HTERT RPE-1 (cell line): ENCODE data around the gene BTBD2.
"Not testable (repeated sequence)": the region's sequence is repeated elsewhere in the genome, so short reads cannot be mapped to it uniquely, and the experiment has no call there.

Experiments
- in situ Hi-C: fragments of 300-500 bp; cut with MboI; formaldehyde crosslinking; loops from 4 replicates; pipeline ENCODE4 v1.14.3; 2020; ENCODE audit warnings: low sequenced_read_pairs

Gene BTBD2

GRCh38 chr19:2040647-2041432, 25.3 kb upstream of the BTBD2 start:
- in situ Hi-C loops: no loop called here

DNA sequence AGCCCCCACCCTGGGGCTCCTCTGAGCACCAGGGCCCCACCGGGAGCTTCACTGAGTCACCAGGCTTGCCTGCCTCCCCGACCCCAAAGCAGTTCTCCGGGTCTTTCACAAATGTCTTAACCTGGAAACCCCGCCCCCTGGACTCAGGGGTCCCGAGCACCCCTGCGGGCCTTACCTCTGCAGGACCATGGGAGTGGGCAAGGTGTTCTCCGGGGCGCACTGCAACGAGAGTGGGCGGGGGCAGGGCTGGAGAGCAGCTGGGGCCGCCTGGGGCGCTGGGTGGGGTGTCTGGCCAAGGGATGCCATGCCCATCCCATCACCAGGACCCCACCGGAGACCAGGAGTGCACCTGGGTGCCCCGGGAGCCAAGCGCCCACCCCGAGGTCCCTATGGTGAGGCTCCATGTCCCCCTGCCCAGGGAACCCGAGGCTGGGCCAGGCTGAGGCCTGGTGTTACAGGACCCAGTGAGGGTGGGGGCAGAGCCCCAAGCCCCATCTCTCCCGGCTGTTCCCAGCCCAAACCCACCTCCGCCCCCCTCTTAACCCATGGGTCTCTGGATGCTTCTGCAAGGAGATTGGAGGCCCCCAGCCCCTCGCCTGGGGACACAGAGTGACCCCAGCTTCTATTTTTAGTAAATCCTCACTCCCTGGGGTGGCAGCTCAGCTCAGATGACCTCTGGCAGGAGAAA, 24.6 kb upstream of the BTBD2 start:
- in situ Hi-C loops: no loop called here

- in situ Hi-C loops: no loop called here
These were observed 23.8 kb upstream of the BTBD2 start for GRCh38 chr19:2039089-2039958.

GRCh38 chr19:2038284-2039088, 23.0 kb upstream of the BTBD2 start:
- in situ Hi-C loops: no loop called here

DNA sequence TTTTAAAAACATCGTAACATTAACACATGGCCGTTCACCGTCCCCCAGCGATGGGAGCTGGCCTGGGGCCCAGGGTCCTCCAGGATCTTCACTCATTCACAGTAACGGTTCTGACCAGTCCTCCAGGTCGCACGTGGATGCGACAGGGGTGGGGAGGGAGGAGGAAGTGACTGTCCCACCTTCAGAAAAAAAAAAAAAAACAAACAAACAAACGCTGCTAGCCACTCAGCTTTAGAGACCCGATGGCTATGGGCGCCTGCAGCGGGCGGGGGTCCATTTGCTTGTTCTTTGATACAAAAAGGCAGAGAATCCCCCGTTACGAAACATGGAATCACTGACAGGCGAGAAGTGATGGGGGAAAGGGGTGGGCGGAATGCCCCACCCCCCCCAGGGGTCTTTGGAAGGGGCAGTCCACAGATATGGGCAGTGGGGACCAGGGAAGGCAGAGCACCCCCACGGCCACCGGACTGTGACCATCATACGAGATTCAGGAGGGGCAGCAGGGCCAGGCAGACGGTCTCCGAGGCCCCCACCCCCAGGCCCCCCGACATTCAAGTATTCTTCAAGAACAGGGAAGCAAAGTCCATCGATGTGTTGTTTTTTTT, 22.2 kb upstream of the BTBD2 start:
- in situ Hi-C loops: no loop called here

GRCh38 chr19:2036424-2036823, 20.9 kb upstream of the BTBD2 start:
- in situ Hi-C loops: no loop called here

DNA sequence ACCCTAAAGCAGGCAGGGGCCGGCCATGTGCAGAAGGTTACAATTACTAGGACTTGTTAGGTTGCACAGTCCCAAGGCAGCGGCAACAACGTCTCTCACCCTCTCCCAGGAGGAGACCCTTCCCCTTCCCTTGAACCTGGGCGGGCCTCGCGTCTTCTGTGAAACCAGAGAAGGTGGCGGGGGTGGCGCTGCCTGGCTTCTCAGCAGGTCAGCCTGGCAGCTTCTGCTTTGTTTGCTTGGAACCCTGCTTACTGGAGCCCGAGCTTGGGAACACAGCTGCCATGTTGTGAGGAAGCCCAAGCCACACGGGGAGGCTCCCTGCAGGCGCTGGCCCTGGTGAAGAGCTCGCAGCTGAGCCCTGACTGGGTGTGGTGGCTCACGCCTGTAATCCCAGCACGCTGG, 20.1 kb upstream of the BTBD2 start:
- in situ Hi-C loops: no loop called here

- in situ Hi-C loops: no loop called here
These were observed 19.4 kb upstream of the BTBD2 start for GRCh38 chr19:2034729-2035589.

DNA sequence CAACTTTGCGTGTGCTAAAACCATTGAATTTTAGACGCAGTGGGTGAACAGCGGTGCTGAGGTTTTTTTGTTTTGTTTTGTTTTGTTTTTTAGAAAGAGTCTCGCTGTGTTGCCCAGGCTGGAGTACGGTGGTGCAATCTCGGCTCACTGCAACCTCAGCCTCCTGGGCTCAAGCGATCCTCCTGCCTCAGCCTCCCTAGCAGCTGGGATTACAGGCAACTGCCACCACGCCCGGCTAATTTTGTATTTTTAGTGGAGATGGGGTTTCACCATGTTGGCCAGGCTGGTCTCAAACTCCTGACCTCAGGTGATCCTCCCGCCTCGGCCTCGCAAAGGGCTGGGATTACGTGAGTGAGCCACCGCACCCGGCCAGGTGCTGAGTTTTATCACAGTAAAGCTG, 18.7 kb upstream of the BTBD2 start:
- in situ Hi-C loops: not testable (repeated sequence)

DNA sequence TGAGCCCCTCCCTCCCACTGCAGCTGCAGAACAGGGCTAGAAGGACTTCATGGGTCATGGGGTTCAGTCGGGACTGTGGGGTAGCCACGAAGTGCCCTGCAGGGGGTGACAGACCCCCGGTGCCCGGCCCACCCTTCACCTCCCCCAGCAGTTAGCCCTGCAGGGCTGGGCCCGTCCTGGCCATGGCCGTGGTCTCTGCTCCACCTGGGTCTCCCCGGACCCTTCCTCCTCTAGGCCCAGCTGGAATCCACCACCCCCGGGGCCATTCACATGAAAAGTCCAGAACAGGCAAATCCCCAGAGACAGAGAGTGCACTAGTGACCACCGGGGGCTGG, 18.3 kb upstream of the BTBD2 start:
- in situ Hi-C loops: no loop called here

DNA sequence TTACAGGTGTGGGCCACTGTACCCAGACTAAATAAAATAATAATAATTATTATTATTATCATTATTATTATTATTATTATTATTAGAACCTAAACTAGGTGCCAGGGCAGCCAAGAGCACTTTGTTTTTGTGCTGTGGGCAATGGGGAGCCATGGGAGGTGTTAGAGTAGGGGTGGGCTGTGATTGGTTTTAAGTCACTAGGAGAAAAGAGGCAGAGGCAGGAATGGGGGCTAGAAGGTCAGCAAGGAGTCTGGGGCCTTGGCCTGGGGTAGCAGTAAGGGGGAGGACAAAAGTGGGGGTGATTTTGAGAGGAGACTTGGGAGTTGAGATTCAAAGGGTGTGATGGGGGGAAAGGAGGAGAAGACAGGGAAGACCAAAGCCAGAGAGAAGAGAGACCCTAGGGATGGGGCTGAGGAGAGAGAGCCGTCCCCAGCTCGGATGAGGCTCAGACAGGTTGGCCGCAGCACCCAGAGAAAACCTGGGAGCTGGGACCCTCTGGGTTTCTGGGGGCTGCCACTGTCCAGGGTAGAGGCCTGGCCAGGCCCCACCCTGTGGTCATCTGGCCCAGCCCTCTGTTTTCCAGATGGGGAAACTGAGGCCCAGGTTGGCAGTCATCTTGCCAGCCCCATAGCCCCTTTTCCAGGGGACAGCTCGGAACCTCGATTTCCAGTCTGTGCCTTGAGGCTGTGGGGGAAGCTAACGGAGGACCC, 17.8 kb upstream of the BTBD2 start:
- in situ Hi-C loops: no loop called here

GRCh38 chr19:2032296-2032941, 16.9 kb upstream of the BTBD2 start:
- in situ Hi-C loops: no loop called here

- in situ Hi-C loops: no loop called here
These were observed 11.8 kb upstream of the BTBD2 start for GRCh38 chr19:2027361-2027760.

DNA sequence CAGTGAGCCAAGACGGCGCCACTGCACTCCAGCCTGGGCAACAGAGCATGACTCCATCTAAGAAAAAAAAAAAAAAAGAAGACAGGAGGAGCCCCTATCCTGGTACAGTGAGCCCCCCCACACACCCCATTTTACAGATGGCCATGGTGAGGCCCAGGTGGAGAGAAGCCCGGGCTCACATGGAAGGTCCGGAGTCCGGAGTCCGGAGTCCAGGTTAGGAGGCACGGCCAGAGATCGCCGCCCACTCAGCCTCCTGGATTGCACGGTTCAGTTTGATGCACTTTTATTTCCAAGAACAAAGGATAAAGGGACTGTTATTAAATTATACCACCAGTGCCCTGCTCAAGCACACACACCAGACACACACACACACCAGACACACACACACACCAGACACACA, 11.3 kb upstream of the BTBD2 start:
- in situ Hi-C loops: no loop called here

DNA sequence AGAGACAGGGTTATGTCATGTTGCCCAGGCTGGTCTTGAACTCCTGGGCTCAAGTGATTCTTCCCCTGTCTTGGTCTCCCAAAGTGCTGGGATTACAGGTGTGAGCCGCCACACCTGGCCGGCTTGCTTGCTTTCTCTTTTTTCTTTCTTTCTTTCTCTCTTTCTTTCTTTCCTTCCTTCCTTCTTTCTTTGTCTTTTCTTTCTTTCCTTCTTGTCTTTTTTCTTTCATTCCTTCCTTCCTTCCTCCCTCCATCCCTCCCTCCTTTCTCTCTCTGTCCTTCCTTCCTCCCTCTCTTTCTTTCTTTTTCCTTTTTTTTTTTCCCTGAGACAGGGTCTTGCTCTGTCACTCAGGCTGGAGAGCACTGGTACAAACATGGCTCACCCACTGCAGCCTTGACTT, 6.8 kb upstream of the BTBD2 start:
- in situ Hi-C loops: no loop called here

GRCh38 chr19:2021453-2022140, 6.1 kb upstream of the BTBD2 start:
- in situ Hi-C loops: no loop called here

- in situ Hi-C loops: no loop called here
These were observed 3.2 kb upstream of the BTBD2 start for GRCh38 chr19:2018752-2019151.
